Right kidney (tissue), 1 donor: ENCODE results near the gene ZFC3H1.
"Not testable (repeated sequence)": the region's sequence is repeated elsewhere in the genome, so short reads cannot be mapped to it uniquely, and the experiment has no call there.

ENCODE experiments used
- DNase-seq: peaks from one replicate; pipeline ENCODE4 v3.0.0-alpha.2; 2016

ZFC3H1 gene

GRCh38 chr12:71581206-71581605 is 82.4 kb downstream of the ZFC3H1 start:
- no peak for DNase-seq

GRCh38 chr12:71578694-71579258 is 84.9 kb downstream of the ZFC3H1 start:
- DNase-seq, result no peak

DNA sequence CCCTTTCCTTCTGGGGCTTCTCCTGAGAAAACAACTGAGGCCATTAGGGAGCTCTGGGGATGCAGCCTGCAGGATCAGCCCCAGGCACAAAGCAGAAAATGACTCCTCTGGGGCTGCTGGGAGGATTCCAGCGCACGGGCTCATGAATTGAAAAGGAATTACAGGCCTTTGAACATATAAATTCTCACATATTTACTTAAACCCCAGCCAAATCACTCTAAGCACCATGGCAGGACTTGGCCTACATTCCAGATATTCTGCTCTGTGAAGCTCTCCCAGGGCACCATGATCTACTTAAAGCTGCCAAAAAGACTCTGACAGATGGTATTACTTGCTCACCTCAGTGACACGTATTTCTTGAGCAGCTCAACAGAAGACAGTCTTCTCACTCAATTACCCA is 87.2 kb downstream of the ZFC3H1 start:
- no peak for DNase-seq

DNA sequence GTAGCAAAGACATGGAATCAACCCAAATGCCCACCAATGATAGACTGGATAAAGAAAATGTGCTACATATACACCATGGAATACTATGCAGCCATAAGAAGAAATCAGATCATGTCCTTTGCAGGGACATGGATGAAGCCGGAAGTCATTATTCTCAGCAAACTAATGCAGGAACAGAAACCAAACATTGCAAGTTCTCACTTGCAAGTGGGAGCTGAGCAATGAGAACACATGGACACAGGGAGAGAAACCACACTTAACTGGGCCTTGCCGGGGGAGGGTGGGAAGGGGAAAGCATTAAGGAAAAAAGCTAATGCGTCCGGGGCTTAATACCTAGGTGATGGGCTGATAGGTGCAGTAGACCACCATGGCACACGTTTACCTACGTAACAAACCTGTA is 93.8 kb downstream of the ZFC3H1 start:
- not testable (repeated sequence) for DNase-seq

DNA sequence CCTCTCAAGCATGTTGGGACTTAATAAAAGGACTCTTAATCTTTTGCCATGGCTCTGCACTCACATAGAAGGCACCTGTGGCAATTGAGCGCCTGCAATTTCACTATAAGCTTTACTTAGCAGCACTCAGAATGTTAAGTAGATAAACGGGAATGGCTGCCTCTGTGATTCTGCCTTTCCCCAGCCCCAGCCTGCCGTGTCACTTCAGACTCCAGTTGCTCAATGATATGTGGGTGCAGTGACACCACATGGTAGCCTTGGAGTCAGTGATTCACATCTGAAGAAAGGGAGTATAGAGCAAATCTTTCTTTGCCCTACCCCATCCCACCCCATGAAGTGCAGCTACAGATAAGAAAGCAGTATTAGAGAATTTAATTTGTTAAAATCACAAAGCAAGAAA is 96.1 kb downstream of the ZFC3H1 start:
- no peak for DNase-seq

GRCh38 chr12:71566655-71567054 is 97.0 kb downstream of the ZFC3H1 start:
- no peak for DNase-seq

DNA sequence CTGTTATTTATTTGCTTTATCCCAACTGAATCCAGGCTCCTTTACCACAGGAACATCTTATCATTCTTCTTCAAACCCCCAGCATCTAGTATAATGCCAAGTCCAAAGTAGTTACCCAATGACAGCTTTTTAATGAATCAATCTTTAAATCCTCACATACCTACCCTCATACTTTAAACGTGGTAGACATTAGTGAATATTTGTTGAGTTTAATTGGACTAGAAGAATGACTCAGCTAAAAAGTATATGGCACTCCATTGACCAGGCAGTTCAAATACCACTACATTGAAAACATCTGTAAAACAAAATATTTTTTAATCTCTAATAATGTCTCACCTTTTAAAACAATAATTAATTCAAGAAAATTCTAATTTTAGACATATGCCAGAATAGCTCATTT is 98.1 kb downstream of the ZFC3H1 start:
- no peak for DNase-seq

- DNase-seq, result no peak
Measured at GRCh38 chr12:71562676-71563595, 100.7 kb downstream of the ZFC3H1 start.
